ENCODE data around the gene H2AZ2.
A peak's percentile ranks its signal among the peaks of the same experiment; 100 is the strongest.

Gene H2AZ2

DNA sequence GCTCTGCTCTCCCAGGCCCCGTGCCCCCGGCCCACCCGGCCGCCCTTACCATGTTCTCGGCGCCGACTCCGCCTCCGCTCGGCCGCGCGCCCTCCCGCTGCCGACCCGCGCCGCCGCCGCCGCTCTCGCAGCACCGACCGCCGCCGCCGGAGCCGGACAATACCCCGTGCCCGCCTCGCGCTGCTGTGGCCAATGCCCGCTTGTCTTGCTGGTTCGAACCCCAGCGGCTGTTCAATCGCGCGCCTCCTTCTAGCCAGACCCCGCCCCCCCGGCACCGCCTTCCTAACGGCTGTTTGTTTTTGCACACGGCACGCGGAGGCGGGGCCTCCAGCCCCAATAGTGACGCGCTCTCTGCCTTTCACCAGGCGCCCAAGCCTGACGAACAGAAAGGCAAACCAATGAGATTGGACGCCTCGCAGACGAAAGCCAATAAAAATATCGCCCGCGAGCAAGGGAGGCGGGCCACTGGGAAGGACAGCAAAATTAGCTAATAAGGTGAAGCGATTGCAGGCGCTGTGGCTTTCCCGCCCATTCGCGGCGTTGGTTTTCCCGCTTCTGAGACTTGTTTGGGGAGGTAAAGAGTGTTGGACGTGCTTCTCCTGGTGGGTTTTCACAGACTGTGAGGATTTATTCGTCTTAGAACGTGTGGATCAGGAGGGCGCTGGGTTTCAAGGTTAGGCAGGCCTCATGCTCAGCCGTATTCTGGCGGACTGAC is at the start of gene H2AZ2:
Gene H2AZ2 (minus strand): TSS at position 168 of the 715 bp plus-strand sequence. CDS start 116 bp downstream, at position 52.
- H3K4me3 ChIP-seq (ENCODE audit: low read length), result peak within 1 kb of the TSS; percentile 94
- DNase-seq (ENCODE audit: low read depth), result peak; percentile 99
- TF ChIP-seq, protein P1, sequence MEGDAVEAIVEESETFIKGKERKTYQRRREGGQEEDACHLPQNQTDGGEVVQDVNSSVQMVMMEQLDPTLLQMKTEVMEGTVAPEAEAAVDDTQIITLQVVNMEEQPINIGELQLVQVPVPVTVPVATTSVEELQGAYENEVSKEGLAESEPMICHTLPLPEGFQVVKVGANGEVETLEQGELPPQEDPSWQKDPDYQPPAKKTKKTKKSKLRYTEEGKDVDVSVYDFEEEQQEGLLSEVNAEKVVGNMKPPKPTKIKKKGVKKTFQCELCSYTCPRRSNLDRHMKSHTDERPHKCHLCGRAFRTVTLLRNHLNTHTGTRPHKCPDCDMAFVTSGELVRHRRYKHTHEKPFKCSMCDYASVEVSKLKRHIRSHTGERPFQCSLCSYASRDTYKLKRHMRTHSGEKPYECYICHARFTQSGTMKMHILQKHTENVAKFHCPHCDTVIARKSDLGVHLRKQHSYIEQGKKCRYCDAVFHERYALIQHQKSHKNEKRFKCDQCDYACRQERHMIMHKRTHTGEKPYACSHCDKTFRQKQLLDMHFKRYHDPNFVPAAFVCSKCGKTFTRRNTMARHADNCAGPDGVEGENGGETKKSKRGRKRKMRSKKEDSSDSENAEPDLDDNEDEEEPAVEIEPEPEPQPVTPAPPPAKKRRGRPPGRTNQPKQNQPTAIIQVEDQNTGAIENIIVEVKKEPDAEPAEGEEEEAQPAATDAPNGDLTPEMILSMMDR (conservative IDR thresholded peaks at IDR 0.05; ENCODE audit: low read depth, low read length), result no peak

DNA sequence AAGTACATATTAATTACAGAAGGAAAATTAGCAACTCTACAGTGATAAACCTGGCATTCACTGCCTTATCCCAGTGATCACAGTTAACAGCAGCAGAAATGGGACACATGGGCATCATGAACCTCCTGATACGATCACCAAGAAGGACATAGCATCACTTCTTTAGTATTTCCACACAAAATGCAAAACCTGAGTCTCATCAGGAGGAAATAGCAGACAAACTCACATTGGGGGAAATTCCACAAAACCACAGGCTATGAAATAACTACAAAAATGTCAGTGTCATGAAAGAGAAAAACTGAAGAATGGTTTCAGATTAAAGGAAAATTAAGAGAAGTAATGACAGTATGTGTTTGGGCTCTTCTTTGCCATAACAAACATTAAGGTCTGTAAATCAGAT is 49.4 kb upstream of the H2AZ2 start:
- DNase-seq (ENCODE audit: low read depth), result no peak
- no peak overlapping the region for H3K4me3 ChIP-seq (ENCODE audit: low read length)
- TF ChIP-seq, protein P1 (conservative IDR thresholded peaks at IDR 0.05; ENCODE audit: low read depth, low read length), result no peak

- no peak for DNase-seq (ENCODE audit: low read depth)
- TF ChIP-seq, protein P1 (conservative IDR thresholded peaks at IDR 0.05; ENCODE audit: low read depth, low read length), result no peak
- no peak overlapping the region for H3K4me3 ChIP-seq (ENCODE audit: low read length)
Observed at GRCh38 chr7:44894888-44895580, 47.1 kb upstream of the H2AZ2 start.

DNA sequence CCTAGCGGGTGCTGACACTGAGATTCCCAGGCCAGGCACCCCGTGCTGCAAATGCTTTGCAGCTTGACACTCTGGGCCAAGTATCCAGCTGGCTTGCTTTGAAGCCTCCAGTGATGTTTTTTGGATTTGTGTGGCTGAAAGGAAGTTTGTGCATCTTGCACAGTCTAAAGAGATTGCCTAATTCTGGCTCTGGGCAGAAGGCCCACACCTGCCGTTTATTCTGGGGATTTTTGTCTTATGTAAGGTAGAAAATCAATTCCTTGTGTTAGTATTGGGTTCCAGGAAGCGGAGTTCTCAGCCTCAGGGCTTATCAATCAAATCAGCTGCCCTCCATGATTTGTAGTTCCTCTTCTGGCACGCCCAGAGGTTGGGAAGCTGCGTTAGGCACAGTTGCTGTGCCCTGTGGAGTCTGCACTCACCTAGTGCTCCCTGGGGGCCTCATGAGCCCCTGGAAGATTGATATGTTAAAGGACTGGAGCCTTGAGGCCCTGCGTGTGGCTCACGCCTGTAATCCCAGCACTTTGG is 45.9 kb upstream of the H2AZ2 start:
- no peak overlapping the region for H3K4me3 ChIP-seq (ENCODE audit: low read length)
- TF ChIP-seq, protein P1 (conservative IDR thresholded peaks at IDR 0.05; ENCODE audit: low read depth, low read length), result no peak
- no peak for DNase-seq (ENCODE audit: low read depth)

DNA sequence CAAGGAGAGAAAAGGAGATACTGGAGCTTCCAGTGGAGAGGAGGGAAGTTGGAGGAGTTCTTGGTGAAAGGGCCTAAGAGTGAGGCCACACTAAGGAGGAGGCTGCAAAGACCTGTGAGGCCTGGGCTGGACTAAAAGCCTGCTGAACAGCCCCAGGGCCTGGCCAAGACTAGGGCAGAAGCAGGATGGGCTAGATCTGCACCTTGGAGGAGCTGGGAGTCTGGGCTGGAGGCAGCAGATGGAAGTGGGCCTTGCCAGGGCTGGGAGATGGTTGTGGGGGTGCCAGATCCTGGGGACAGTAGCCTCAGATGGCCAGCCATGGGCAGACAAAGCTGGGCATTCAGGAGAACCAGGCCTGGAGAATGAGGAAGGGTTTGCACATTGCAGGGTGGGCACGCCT is 43.9 kb upstream of the H2AZ2 start:
- DNase-seq (ENCODE audit: low read depth), result no peak
- no peak overlapping the region for H3K4me3 ChIP-seq (ENCODE audit: low read length)
- TF ChIP-seq, protein P1 (conservative IDR thresholded peaks at IDR 0.05; ENCODE audit: low read depth, low read length), result no peak

- H3K4me3 ChIP-seq (ENCODE audit: low read length), result no peak overlapping the region
- TF ChIP-seq, protein P1 (conservative IDR thresholded peaks at IDR 0.05; ENCODE audit: low read depth, low read length), result no peak
- DNase-seq (ENCODE audit: low read depth), result no peak
Observed at GRCh38 chr7:44891372-44891771, 43.5 kb upstream of the H2AZ2 start.

Measured in retinal pigment epithelial cell (primary cell).